HepG2 (cell line): ENCODE measurements around the gene OAS3. TPM values are rescaled to one million over a fixed set of nuclear protein-coding genes. Genes with fewer than 3 reads are reported as not detected.

Experiments
- AHR ChIP-seq: IDR thresholded peaks from 2 replicates; pipeline ENCODE4 v1.6.1; 2018; ENCODE audit warnings: missing genetic modification reagents, missing compliant biosample characterization
- CEBPB ChIP-seq: IDR thresholded peaks from 2 replicates; pipeline ENCODE4 v1.6.1; 2011; ENCODE audit warnings: low read depth, low read length, improper control_type of control experiment, borderline replicate concordance
- EP300 ChIP-seq, 3 experiments: sonication (generic) in 1 of 3; formaldehyde crosslinking in 1 of 3; IDR thresholded peaks; 2 replicates each; pipeline versions ENCODE4 v1.5.1 to v1.6.1; 2011 to 2020; ENCODE audit warnings: low read depth in 2 of 3, low read length in 2 of 3, borderline replicate concordance in 1 of 3, improper control_type of control experiment in 1 of 3, mild to moderate bottlenecking in 1 of 3, missing genetic modification reagents in 1 of 3, moderate library complexity in 1 of 3
- HNRNPL ChIP-seq: fragments of 200-400 bp; formaldehyde crosslinking; IDR thresholded peaks from 2 replicates; pipeline ENCODE4 v1.6.1; 2017; ENCODE audit warnings: mild to moderate bottlenecking, low read depth, low read length
- IKZF1 ChIP-seq: fragments of 450-650 bp; IDR thresholded peaks from 2 replicates; pipeline ENCODE4 v1.7.1; 2016
- JUNB ChIP-seq: sonication (generic); formaldehyde crosslinking; IDR thresholded peaks from 2 replicates; pipeline ENCODE4 v1.8.0; 2022; ENCODE audit warnings: missing genetic modification reagents, mild to moderate bottlenecking, borderline replicate concordance
- MED1 ChIP-seq: sonication (generic); formaldehyde crosslinking; IDR thresholded peaks from 2 replicates; pipeline ENCODE4 v1.4.0; 2020; ENCODE audit warnings: missing genetic modification reagents
- NR2F2 ChIP-seq: IDR thresholded peaks from 2 replicates; pipeline ENCODE4 v1.6.1; 2012; ENCODE audit warnings: low read depth, inconsistent platforms, borderline replicate concordance
- POLR2G ChIP-seq: fragments of 200-400 bp; formaldehyde crosslinking; IDR thresholded peaks from 2 replicates; pipeline ENCODE4 v1.6.1; 2018; ENCODE audit warnings: mild to moderate bottlenecking, low read depth, low read length, moderate library complexity
- RAD51 ChIP-seq: fragments of 450-650 bp; IDR thresholded peaks from 2 replicates; pipeline ENCODE4 v1.6.1; 2016; ENCODE audit warnings: borderline replicate concordance
- SALL1 ChIP-seq: sonication (generic); formaldehyde crosslinking; IDR thresholded peaks from 2 replicates; pipeline ENCODE4 v1.8.0; 2022; ENCODE audit warnings: mild to moderate bottlenecking, missing genetic modification reagents
- SP1 ChIP-seq, 2 experiments: fragments of 450-650 bp in 1 of 2; sonication (generic) in 1 of 2; formaldehyde crosslinking in 1 of 2; IDR thresholded peaks; 2 replicates each; pipeline versions ENCODE4 v1.4.0 to v1.6.1; 2016 to 2020; ENCODE audit warnings: missing genetic modification reagents in 1 of 2
- ZNF235 ChIP-seq: sonication (generic); formaldehyde crosslinking; IDR thresholded peaks from 2 replicates; pipeline ENCODE4 v1.8.1; 2023; ENCODE audit warnings: mild to moderate bottlenecking, missing genetic modification reagents, borderline replicate concordance
- polyA plus RNA-seq, 8 experiments: library from polyadenylated mRNA; depleted of rRNA in 3 of 8; stranded (reverse) in 7 of 8; unstranded in 1 of 8; fragments of >200 nt; fragmentation: Illumina TruSeq in 4 of 8; extraction: Trizol in 4 of 8; gene quantifications; 2 replicates each; pipeline versions ENCODE4 v1.2.1 to v1.2.3, GENCODE V29; 2011 to 2016; ENCODE audit warnings: low read depth in 4 of 8, missing spikeins in 1 of 8, mixed read lengths in 1 of 8; ENCODE audit not compliant: insufficient read depth in 1 of 8
- total RNA-seq, 5 experiments: library from RNA; depleted of rRNA; stranded (reverse); fragments of >200 nt; fragmentation: Illumina TruSeq; extraction: Trizol; gene quantifications; 2 replicates each; pipeline ENCODE4 v1.2.3, GENCODE V29; 2016; ENCODE audit warnings: low read depth in 1 of 5
- TF ChIP-seq, protein P1 (sequence below): sonication (generic); formaldehyde crosslinking; IDR thresholded peaks from 2 replicates; pipeline ENCODE4 v1.4.0; 2020; ENCODE audit warnings: missing genetic modification reagents; ENCODE audit errors: not compliant biosample characterization
- TF ChIP-seq, protein P2 (sequence below), 2 experiments: fragments of 450-650 bp in 1 of 2; sonication (generic) in 1 of 2; formaldehyde crosslinking; IDR thresholded peaks; 2 replicates each; pipeline versions ENCODE4 v1.5.0 to v1.8.0; 2020 to 2022; ENCODE audit warnings: mild to moderate bottlenecking in 1 of 2, missing genetic modification reagents in 1 of 2
- TF ChIP-seq, protein P3 (sequence below): sonication (generic); formaldehyde crosslinking; IDR thresholded peaks from 2 replicates; pipeline ENCODE4 v1.8.1; 2022; ENCODE audit warnings: mild to moderate bottlenecking, missing genetic modification reagents
- TF ChIP-seq, protein P4 (sequence below): sonication (generic); formaldehyde crosslinking; IDR thresholded peaks from 2 replicates; pipeline ENCODE4 v1.4.0; 2020; ENCODE audit warnings: missing genetic modification reagents
- TF ChIP-seq, protein P5 (sequence below): sonication (generic); formaldehyde crosslinking; IDR thresholded peaks from 2 replicates; pipeline ENCODE4 v1.5.1; 2020; ENCODE audit warnings: mild to moderate bottlenecking, missing genetic modification reagents, borderline replicate concordance
- TF ChIP-seq, protein P6 (sequence below): sonication (generic); IDR thresholded peaks from 2 replicates; pipeline ENCODE4 v1.6.1; 2016; ENCODE audit warnings: low read depth, borderline replicate concordance

Gene OAS3
- total and polyA plus RNA-seq, 2 of the 13 experiments (the other 11 are each of a cell fraction or from before 2014, with no cell fraction given): 4.8 to 10.5 TPM

DNA sequence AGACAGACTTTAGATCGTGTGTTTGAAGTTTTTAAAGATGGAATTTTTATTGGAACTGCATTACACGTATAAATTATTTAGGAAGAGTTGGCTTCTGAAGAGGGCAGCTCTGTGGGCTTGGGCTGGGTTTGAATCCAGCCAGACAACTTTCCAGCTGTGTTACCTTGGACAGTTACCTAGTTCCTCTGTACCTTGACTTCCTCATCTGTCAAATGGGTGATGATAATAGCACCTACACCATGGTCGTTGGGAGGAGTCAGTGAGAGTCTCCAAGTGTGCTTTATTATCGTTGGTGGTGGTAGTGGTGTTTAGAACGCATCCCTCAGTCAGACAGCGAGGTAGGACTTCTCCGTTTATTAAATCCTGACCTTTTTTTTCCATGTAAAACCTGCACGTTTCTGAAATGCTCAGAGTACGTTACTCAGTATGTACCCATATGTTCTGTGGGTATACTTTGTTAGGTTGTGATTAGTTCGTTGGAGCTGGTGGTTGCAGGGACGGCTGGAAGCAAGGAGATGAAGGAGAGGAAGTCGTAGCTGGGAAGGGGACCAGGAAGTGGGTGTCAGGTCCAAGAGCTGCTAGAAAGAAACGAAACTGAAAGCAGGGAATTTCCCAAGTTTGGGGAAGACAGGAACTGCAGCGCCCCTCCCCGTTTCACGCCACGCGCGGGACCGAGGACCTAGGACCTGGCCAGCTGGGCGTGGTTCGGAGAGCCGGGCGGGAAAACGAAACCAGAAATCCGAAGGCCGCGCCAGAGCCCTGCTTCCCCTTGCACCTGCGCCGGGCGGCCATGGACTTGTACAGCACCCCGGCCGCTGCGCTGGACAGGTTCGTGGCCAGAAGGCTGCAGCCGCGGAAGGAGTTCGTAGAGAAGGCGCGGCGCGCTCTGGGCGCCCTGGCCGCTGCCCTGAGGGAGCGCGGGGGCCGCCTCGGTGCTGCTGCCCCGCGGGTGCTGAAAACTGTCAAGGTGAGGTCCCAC is at the start of gene OAS3 (continued):
- TF ChIP-seq, protein P1, sequence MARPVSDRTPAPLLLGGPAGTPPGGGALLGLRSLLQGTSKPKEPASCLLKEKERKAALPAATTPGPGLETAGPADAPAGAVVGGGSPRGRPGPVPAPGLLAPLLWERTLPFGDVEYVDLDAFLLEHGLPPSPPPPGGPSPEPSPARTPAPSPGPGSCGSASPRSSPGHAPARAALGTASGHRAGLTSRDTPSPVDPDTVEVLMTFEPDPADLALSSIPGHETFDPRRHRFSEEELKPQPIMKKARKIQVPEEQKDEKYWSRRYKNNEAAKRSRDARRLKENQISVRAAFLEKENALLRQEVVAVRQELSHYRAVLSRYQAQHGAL (CRISPR knock-in tag): no peak
- 0 out of 2 replicates have a peak, but pooled peaks have one; percentile 54 for TF ChIP-seq ZNF235 (CRISPR knock-in tag)
- peak; percentile 59 for TF ChIP-seq POLR2G
- TF ChIP-seq HNRNPL: 0 out of 2 replicates have a peak, but pooled peaks have one; percentile 35
- TF ChIP-seq, protein P2, sequence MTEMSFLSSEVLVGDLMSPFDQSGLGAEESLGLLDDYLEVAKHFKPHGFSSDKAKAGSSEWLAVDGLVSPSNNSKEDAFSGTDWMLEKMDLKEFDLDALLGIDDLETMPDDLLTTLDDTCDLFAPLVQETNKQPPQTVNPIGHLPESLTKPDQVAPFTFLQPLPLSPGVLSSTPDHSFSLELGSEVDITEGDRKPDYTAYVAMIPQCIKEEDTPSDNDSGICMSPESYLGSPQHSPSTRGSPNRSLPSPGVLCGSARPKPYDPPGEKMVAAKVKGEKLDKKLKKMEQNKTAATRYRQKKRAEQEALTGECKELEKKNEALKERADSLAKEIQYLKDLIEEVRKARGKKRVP (CRISPR knock-in tag; IDR thresholded peaks at IDR 0.05): no peak
- no peak for TF ChIP-seq AHR (CRISPR knock-in tag)
- no peak for TF ChIP-seq EP300 (IDR thresholded peaks at IDR 0.05; ENCODE audit: low read depth in 2 of 2, low read length in 2 of 2)
- TF ChIP-seq EP300 (CRISPR knock-in tag; IDR thresholded peaks at IDR 0.05; ENCODE audit: borderline replicate concordance): no peak
- TF ChIP-seq RAD51: no peak
- TF ChIP-seq JUNB (CRISPR knock-in tag): 0 out of 2 replicates have a peak, but pooled peaks have one; percentile 9
- no peak for TF ChIP-seq IKZF1
- TF ChIP-seq, protein P3, sequence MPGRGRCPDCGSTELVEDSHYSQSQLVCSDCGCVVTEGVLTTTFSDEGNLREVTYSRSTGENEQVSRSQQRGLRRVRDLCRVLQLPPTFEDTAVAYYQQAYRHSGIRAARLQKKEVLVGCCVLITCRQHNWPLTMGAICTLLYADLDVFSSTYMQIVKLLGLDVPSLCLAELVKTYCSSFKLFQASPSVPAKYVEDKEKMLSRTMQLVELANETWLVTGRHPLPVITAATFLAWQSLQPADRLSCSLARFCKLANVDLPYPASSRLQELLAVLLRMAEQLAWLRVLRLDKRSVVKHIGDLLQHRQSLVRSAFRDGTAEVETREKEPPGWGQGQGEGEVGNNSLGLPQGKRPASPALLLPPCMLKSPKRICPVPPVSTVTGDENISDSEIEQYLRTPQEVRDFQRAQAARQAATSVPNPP (CRISPR knock-in tag): peak; percentile 18; the same call in 1 of the 2 replicates
- no peak for TF ChIP-seq SP1 (IDR thresholded peaks at IDR 0.05)
- TF ChIP-seq SP1 (CRISPR knock-in tag; IDR thresholded peaks at IDR 0.05): peak; percentile 59
- peak; percentile 74 for TF ChIP-seq SALL1
- no peak for TF ChIP-seq NR2F2
- peak; percentile 41; the same call in 1 of the 2 replicates for TF ChIP-seq CEBPB
- TF ChIP-seq, protein P4, sequence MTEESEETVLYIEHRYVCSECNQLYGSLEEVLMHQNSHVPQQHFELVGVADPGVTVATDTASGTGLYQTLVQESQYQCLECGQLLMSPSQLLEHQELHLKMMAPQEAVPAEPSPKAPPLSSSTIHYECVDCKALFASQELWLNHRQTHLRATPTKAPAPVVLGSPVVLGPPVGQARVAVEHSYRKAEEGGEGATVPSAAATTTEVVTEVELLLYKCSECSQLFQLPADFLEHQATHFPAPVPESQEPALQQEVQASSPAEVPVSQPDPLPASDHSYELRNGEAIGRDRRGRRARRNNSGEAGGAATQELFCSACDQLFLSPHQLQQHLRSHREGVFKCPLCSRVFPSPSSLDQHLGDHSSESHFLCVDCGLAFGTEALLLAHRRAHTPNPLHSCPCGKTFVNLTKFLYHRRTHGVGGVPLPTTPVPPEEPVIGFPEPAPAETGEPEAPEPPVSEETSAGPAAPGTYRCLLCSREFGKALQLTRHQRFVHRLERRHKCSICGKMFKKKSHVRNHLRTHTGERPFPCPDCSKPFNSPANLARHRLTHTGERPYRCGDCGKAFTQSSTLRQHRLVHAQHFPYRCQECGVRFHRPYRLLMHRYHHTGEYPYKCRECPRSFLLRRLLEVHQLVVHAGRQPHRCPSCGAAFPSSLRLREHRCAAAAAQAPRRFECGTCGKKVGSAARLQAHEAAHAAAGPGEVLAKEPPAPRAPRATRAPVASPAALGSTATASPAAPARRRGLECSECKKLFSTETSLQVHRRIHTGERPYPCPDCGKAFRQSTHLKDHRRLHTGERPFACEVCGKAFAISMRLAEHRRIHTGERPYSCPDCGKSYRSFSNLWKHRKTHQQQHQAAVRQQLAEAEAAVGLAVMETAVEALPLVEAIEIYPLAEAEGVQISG (CRISPR knock-in tag): peak; percentile 38
- TF ChIP-seq, protein P5, sequence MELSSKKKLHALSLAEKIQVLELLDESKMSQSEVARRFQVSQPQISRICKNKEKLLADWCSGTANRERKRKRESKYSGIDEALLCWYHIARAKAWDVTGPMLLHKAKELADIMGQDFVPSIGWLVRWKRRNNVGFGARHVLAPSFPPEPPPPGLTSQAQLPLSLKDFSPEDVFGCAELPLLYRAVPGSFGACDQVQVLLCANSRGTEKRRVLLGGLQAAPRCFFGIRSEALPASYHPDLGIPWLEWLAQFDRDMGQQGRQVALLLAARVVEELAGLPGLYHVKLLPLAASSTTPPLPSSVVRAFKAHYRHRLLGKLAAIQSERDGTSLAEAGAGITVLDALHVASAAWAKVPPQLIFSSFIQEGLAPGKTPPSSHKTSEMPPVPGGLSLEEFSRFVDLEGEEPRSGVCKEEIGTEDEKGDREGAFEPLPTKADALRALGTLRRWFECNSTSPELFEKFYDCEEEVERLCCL: no peak
- peak; percentile 52; the same call in 1 of the 2 replicates for TF ChIP-seq MED1 (CRISPR knock-in tag)
- TF ChIP-seq, protein P6, sequence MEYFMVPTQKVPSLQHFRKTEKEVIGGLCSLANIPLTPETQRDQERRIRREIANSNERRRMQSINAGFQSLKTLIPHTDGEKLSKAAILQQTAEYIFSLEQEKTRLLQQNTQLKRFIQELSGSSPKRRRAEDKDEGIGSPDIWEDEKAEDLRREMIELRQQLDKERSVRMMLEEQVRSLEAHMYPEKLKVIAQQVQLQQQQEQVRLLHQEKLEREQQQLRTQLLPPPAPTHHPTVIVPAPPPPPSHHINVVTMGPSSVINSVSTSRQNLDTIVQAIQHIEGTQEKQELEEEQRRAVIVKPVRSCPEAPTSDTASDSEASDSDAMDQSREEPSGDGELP: peak; percentile 68; the same call in 1 of the 2 replicates
